ENCODE measurements around the gene ARHGAP8.

- TF ChIP-seq, protein P1, sequence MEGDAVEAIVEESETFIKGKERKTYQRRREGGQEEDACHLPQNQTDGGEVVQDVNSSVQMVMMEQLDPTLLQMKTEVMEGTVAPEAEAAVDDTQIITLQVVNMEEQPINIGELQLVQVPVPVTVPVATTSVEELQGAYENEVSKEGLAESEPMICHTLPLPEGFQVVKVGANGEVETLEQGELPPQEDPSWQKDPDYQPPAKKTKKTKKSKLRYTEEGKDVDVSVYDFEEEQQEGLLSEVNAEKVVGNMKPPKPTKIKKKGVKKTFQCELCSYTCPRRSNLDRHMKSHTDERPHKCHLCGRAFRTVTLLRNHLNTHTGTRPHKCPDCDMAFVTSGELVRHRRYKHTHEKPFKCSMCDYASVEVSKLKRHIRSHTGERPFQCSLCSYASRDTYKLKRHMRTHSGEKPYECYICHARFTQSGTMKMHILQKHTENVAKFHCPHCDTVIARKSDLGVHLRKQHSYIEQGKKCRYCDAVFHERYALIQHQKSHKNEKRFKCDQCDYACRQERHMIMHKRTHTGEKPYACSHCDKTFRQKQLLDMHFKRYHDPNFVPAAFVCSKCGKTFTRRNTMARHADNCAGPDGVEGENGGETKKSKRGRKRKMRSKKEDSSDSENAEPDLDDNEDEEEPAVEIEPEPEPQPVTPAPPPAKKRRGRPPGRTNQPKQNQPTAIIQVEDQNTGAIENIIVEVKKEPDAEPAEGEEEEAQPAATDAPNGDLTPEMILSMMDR (conservative IDR thresholded peaks at IDR 0.05; ENCODE audit: low read length), result no peak
- no peak for TF ChIP-seq EZH2phosphoT487 (IDR thresholded peaks at IDR 0.05; ENCODE audit: borderline replicate concordance, low read depth, low read length)
Measured at GRCh38 chr22:44793506-44794172, 41.3 kb downstream of the ARHGAP8 start.
